Stomach (tissue), 9 donors: ENCODE measurements around the gene F2RL2. TPM values are rescaled to one million over a fixed set of nuclear protein-coding genes. Genes with fewer than 3 reads are reported as not detected.

Experiments used
- DNase-seq, 2 donors: peaks; one replicate each; pipeline versions ENCODE4 v3.0.0 to v3.0.0-alpha.2; 2013 to 2019
- H3K27ac ChIP-seq, 5 donors: fragments of 200-600 bp in 4 of 5; sonication (generic) in 4 of 5; one replicate each; pipeline ENCODE4 v1.5.1; 2013 to 2019; ENCODE audit warnings: mild to moderate bottlenecking in 1 of 5, moderate library complexity in 1 of 5
- H3K27me3 ChIP-seq, 3 donors: fragments of 200-600 bp; sonication (generic); one replicate each; pipeline ENCODE4 v1.5.1; 2017 to 2019; ENCODE audit warnings: mixed run types in 1 of 3
- H3K36me3 ChIP-seq, 4 donors: fragments of 200-600 bp; sonication (generic); 1 replicate in 3 of 4; 2 replicates in 1 of 4; pipeline ENCODE4 v1.5.1; 2016 to 2019
- H3K4me1 ChIP-seq, 4 donors: fragments of 200-600 bp; sonication (generic); one replicate each; pipeline ENCODE4 v1.5.1; 2016 to 2019
- H3K4me3 ChIP-seq, 4 donors: fragments of 200-600 bp; sonication (generic) in 3 of 4; one replicate each; pipeline ENCODE4 v1.5.1; 2016 to 2019; ENCODE audit warnings: mild to moderate bottlenecking in 1 of 4
- H3K9me3 ChIP-seq, 4 donors: fragments of 200-600 bp; sonication (generic); one replicate each; pipeline ENCODE4 v1.5.1; 2016 to 2019
- EP300 ChIP-seq: sonication (generic); formaldehyde crosslinking; IDR thresholded peaks from one replicate; pipeline ENCODE4 v1.6.1; 2017; ENCODE audit warnings: antibody characterized with exemption
- POLR2A ChIP-seq, 4 donors: fragments of 450-650 bp; IDR thresholded peaks; one replicate each; pipeline ENCODE4 v1.6.1; 2016; ENCODE audit warnings: antibody characterized with exemption in 4 of 4, control low read depth in 2 of 4, mild to moderate bottlenecking in 1 of 4, moderate library complexity in 1 of 4
- POLR2AphosphoS5 ChIP-seq, 3 donors: sonication (generic); formaldehyde crosslinking; IDR thresholded peaks; one replicate each; pipeline ENCODE4 v1.6.1; 2016; ENCODE audit warnings: antibody characterized with exemption in 3 of 3
- WGBS, 5 donors: extraction: QIAGEN DNeasy Blood & Tissue Kit in 3 of 5; methylation state at CpG; one replicate each; pipeline versions ENCODE4 v1.1.5 to v1.1.7; 2013 to 2018; 5-methylcytosine and 5-hydroxymethylcytosine counted together
- intact Hi-C: fragments of 100-400 bp; cut with DNase I; formaldehyde crosslinking; loops from one replicate; pipeline ENCODE4 v1.15.1; 2023; ENCODE audit warnings: low total_unique reads
- polyA plus RNA-seq, 3 donors: library from polyadenylated mRNA; stranded (reverse); fragments of 200-250 nt; gene quantifications; one replicate each; pipeline ENCODE4 v1.2.3, GENCODE V29; 2013
- total RNA-seq, 5 donors: library from RNA; depleted of rRNA; stranded (reverse); fragments of >200 nt; gene quantifications; one replicate each; pipeline versions ENCODE4 v1.1.0 to v1.2.3, GENCODE V29; 2014 to 2016
- TF ChIP-seq, protein P1 (sequence below), 7 experiments: fragments of 450-650 bp in 4 of 7; fragments of 200-600 bp in 3 of 7; sonication (generic) in 3 of 7; IDR thresholded peaks; one replicate each; pipeline ENCODE4 v1.5.1; 2016 to 2019; ENCODE audit warnings: antibody characterized with exemption in 7 of 7, control low read depth in 2 of 7, mild to moderate bottlenecking in 1 of 7
- donor health status: healthy with polysubstance abuse.
- donor health status: Bipolar disorder and iron deficiency.
- donor health status: healthy.

Gene F2RL2
- total and polyA plus RNA-seq, 8 donors: 0.29 to 4.6 (median 0.81) TPM; not detected in 1

DNA sequence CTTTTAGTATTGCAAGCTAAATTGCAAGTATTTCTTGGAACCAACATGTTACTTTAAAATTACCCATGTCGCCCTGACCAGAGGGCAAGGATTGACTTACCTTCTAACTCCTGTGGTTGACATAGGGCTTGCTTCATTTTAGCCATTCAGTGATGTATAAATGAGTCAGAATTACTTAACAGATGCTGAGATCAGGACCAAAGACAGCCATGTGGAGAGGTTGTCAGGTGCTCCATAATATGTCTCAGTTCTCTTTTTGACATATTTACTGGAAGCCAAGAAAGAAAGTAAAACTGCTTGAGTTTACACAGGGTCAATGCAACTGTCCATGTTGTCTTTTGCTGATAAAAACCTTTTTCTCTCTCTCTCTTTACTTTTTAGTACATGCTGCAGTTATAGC is 33.2 kb downstream of the F2RL2 start:
- DNase-seq: no peak
- TF ChIP-seq EP300: no peak
- intact Hi-C loops: no loop called here
- H3K27me3 ChIP-seq: no peaks in the 10 kb centered on the region
- H3K27ac ChIP-seq: no peak overlapping the region
- 93 to 100% (median 97%) methylated on average over 1 of the region's 1 CpG for WGBS, 5 donors
- H3K36me3 ChIP-seq: peaks cover 0 to 40% (median 17%) of the 10 kb centered on the region in 4 donors
- no peak overlapping the region for H3K4me3 ChIP-seq
- H3K9me3 ChIP-seq: no peaks in the 10 kb centered on the region
- H3K4me1 ChIP-seq: no peaks in the 10 kb centered on the region

DNA sequence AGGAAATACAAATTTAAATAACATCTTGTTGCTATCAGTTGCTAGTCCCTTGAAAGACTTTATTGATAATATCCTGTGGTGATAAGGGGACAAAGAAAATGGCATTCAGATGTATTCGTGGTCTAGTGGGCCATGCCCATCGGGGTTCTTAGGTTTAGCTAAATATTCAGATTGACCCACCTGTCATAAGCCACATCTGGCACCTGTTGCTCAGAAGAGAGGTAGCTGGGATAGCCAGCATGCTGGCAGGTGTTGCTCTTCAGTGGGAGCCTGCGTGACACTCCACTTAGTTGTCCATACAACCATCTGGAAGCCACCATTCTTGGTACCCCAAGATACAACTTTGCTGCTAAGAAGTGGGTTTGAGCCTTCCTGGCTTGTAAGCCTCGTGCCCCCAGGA is 36.7 kb downstream of the F2RL2 start:
- Histone ChIP-seq H3K27ac (no peak overlapping the region), H3K9me3 (no peaks in the 10 kb centered on the region), H3K4me1 (peaks cover 0 to 32% (median 15%) of the 10 kb centered on the region in 4 donors), H3K4me3 (no peak overlapping the region), H3K27me3 (no peaks in the 10 kb centered on the region), H3K36me3 (peaks cover 0 to 17% (median 7%) of the 10 kb centered on the region in 4 donors)
- TF ChIP-seq POLR2A (IDR thresholded peaks at IDR 0.05) (no peak), POLR2AphosphoS5 (IDR thresholded peaks at IDR 0.05) (no peak), EP300 (no peak)
- 64 to 77% (median 67%) methylated on average over 3 to 4 of the region's 4 CpGs for WGBS, 5 donors
- DNase-seq: no peak
- intact Hi-C loops: no loop called here

DNA sequence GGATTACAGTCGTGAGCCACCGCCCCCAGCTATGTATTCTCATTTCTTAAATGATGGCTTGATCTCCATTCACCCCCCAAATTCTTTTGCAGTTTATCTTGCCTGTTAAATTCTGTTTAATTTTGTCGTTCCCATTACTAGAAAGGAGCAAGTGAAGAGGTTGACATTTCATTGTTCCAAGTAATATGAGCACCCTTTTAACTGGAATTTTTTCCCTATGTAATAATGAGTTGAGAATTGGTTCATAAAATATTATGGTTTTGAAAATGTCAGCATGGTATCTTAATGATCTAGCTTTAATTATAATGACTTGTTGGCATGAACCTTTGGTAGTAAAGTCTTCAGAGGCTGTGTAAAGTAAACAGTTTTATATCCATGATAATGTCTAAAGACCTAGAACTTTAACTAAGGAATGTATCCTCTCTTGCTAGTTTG is 37.4 kb downstream of the F2RL2 start:
- 82 to 93% (median 88%) methylated on average over 3 of the region's 3 CpGs for WGBS, 5 donors

DNA sequence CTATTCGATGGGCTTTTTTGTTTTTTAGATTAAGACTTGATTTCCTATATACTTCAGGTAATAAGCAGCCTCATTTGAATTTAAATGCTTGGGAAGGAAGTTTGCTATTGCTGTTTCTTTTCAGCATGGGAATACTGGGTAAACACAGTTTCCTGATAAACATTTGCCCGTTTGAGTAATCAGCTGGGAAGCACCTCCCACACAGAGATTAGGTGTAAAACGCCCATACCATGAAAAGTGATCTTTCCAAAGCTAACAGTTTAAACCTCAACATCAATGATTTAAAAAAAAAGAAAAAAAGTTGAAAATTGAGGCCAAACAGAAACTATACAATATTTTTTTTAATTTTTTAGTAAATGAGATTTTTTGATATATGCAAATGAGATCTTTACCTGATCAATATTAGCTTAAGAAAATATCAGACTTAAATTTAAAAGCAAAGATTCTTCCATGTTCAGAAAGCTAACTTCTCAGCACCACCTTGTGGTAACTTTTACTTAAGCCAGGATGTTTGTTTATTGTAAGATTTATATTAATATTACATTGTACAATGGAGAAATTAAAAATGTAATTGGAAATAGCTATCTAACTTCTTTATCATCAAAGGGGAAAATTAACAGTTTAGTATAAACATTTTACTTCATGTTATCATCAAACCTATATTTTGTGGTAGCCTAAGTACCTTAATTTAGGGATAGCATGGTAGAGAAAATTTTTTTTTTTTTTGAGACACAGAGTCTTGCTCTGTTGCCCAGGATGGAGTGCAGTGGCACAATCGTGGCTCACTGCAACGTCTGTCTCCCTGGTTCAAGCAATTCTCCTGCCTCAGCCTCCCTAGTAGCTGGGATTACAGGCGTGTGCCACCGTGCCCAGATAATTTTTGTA is 39.8 kb downstream of the F2RL2 start:
- Histone ChIP-seq H3K27ac (peak overlapping the region; percentile 56 to 89 (median 71)), H3K9me3 (no peaks in the 10 kb centered on the region), H3K27me3 (no peaks in the 10 kb centered on the region), H3K4me1 (peaks cover 10 to 43% (median 25%) of the 10 kb centered on the region in 4 donors), H3K4me3 (no peak overlapping the region), H3K36me3 (no peaks in the 10 kb centered on the region)
- DNase-seq: peak in 1 of 2 donors; percentile 62
- intact Hi-C loops: no loop called here
- TF ChIP-seq, protein P1, sequence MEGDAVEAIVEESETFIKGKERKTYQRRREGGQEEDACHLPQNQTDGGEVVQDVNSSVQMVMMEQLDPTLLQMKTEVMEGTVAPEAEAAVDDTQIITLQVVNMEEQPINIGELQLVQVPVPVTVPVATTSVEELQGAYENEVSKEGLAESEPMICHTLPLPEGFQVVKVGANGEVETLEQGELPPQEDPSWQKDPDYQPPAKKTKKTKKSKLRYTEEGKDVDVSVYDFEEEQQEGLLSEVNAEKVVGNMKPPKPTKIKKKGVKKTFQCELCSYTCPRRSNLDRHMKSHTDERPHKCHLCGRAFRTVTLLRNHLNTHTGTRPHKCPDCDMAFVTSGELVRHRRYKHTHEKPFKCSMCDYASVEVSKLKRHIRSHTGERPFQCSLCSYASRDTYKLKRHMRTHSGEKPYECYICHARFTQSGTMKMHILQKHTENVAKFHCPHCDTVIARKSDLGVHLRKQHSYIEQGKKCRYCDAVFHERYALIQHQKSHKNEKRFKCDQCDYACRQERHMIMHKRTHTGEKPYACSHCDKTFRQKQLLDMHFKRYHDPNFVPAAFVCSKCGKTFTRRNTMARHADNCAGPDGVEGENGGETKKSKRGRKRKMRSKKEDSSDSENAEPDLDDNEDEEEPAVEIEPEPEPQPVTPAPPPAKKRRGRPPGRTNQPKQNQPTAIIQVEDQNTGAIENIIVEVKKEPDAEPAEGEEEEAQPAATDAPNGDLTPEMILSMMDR (IDR thresholded peaks at IDR 0.05): peak in 2 of 7 experiments; percentile 3 to 20
- TF ChIP-seq POLR2AphosphoS5 (IDR thresholded peaks at IDR 0.05): peak in 1 of 3 donors; percentile 63
- no peak for TF ChIP-seq EP300
- WGBS, 5 donors: 32 to 42% (median 38%) methylated on average over 7 of the region's 7 CpGs

More for the DNA sequence above, 37.4 kb downstream of the F2RL2 start:
- no peak for DNase-seq
- Histone ChIP-seq H3K4me1 (peaks cover 6 to 40% (median 21%) of the 10 kb centered on the region in 4 donors), H3K27ac (no peak overlapping the region), H3K9me3 (no peaks in the 10 kb centered on the region), H3K27me3 (no peaks in the 10 kb centered on the region), H3K4me3 (no peak overlapping the region), H3K36me3 (peaks cover 0 to 9% (median 4%) of the 10 kb centered on the region in 4 donors)
- intact Hi-C loops: no loop called here
- TF ChIP-seq POLR2A (IDR thresholded peaks at IDR 0.05) (no peak), POLR2AphosphoS5 (IDR thresholded peaks at IDR 0.05) (no peak), EP300 (no peak)
- TF ChIP-seq, protein P1 (IDR thresholded peaks at IDR 0.05): no peak

DNA sequence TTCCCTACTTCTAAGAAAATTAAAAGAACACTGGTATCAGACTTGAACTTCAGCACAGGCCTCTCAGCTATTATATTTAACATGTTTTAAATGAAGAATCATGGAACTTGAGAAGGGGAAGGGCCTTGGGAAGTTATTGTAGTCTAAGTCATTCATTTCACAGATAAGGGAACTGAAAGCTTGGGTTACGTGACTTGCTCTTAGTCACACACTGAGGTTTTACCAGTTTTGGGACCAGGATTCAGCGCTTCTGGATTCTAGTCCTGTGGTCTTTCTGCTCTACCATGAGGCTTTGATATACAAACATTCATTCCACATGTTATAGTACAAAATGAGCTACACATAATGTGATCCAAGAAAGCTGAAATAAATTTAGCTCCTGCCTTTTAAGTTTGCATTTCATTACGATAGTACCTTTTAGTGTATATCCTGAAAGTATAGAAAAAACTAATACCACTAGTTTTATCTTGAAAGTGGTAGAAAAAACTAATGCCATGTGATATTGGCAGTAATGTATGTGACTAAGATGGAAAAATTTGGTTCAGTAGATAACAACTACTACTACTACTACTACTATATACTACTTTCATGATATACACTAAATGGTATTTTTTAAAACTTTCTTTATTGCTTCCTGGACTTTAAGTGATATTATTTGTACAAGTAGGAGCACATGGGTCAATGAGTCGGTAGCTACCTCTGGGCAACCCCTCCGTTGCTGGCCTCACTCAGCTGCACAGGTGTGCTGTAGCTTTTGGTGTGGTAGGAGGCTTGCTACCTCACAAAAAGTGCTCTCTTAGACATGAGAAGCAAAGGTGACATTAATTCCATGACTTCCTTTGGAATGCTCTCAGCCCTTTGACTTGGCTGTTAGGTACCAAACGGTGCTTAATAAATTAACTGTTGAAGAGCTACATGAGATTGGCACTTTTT is 40.7 kb downstream of the F2RL2 start:
- intact Hi-C loops: no loop called here
- Histone ChIP-seq H3K4me3 (no peak overlapping the region), H3K36me3 (no peaks in the 10 kb centered on the region), H3K4me1 (peaks cover 10 to 43% (median 27%) of the 10 kb centered on the region in 4 donors), H3K9me3 (no peaks in the 10 kb centered on the region), H3K27me3 (no peaks in the 10 kb centered on the region), H3K27ac (peak overlapping the region; percentile 66 to 93 (median 78))
- 30 to 60% (median 39%) methylated on average over 6 of the region's 6 CpGs for WGBS, 5 donors
- TF ChIP-seq POLR2AphosphoS5 (IDR thresholded peaks at IDR 0.05) (no peak), EP300 (no peak), POLR2A (IDR thresholded peaks at IDR 0.05) (no peak)
- TF ChIP-seq, protein P1 (IDR thresholded peaks at IDR 0.05): no peak
- DNase-seq: peak in 1 of 2 donors; percentile 70
